Measurements from ENCODE around the gene FAR2. TPM values are rescaled to one million over a fixed set of nuclear protein-coding genes. Genes with fewer than 3 reads are reported as not detected.

The FAR2 gene
- total and polyA plus RNA-seq, 4 donors: 1.9 to 12.2 (median 9.9) TPM

- intact Hi-C loops (cut with DNase I): no loop called here
- H3K27ac ChIP-seq (ENCODE audit: low read depth in 1 of 2, low read length in 2 of 2): no peak overlapping the region
- H3K4me1 ChIP-seq (ENCODE audit: control insufficient read depth in 1 of 2, insufficient read depth in 2 of 2, low read length in 2 of 2): no peaks in the 10 kb centered on the region
- ATAC-seq (ENCODE audit: low FRiP score): no peak
- H3K36me3 ChIP-seq (ENCODE audit: control insufficient read depth in 1 of 2, insufficient read depth in 2 of 2, low read length in 1 of 2): no peaks in the 10 kb centered on the region
- H3K4me3 ChIP-seq (ENCODE audit: low read length in 2 of 2): no peak overlapping the region
- no peaks in the 10 kb centered on the region for H3K27me3 ChIP-seq (ENCODE audit: control insufficient read depth in 1 of 2, insufficient read depth in 2 of 2, low read length in 1 of 2)
- WGBS, 2 donors: 88 to 91% methylated on average over 1 of the region's 1 CpG
- H3K9me3 ChIP-seq (ENCODE audit: control insufficient read depth, low read length): no peaks in the 10 kb centered on the region
- no peak for DNase-seq
These were observed 73.1 kb downstream of the FAR2 start for GRCh38 chr12:29222200-29222599.

- no peak for DNase-seq
- no peaks in the 10 kb centered on the region for H3K36me3 ChIP-seq (ENCODE audit: control insufficient read depth in 1 of 2, insufficient read depth in 2 of 2, low read length in 1 of 2)
- H3K4me3 ChIP-seq (ENCODE audit: low read length in 2 of 2): no peak overlapping the region
- no peaks in the 10 kb centered on the region for H3K27me3 ChIP-seq (ENCODE audit: control insufficient read depth in 1 of 2, insufficient read depth in 2 of 2, low read length in 1 of 2)
- ATAC-seq (ENCODE audit: low FRiP score): no peak
- no peaks in the 10 kb centered on the region for H3K4me1 ChIP-seq (ENCODE audit: control insufficient read depth in 1 of 2, insufficient read depth in 2 of 2, low read length in 2 of 2)
- intact Hi-C loops (cut with DNase I): no loop called here
- H3K9me3 ChIP-seq (ENCODE audit: control insufficient read depth, low read length): no peaks in the 10 kb centered on the region
- no peak overlapping the region for H3K27ac ChIP-seq (ENCODE audit: low read depth in 1 of 2, low read length in 2 of 2)
- 88 to 89% methylated on average over 2 of the region's 2 CpGs for WGBS, 2 donors
These were observed 74.3 kb downstream of the FAR2 start for GRCh38 chr12:29223426-29223825.

- DNase-seq (no peak), ATAC-seq (ENCODE audit: low FRiP score) (no peak)
- no peaks in the 10 kb centered on the region for H3K27me3 ChIP-seq (ENCODE audit: control insufficient read depth in 1 of 2, insufficient read depth in 2 of 2, low read length in 1 of 2)
- no peak overlapping the region for H3K27ac ChIP-seq (ENCODE audit: low read depth in 1 of 2, low read length in 2 of 2)
- intact Hi-C loops (cut with DNase I): no loop called here
- no peaks in the 10 kb centered on the region for H3K4me1 ChIP-seq (ENCODE audit: control insufficient read depth in 1 of 2, insufficient read depth in 2 of 2, low read length in 2 of 2)
- H3K4me3 ChIP-seq (ENCODE audit: low read length in 2 of 2): no peak overlapping the region
- H3K36me3 ChIP-seq (ENCODE audit: control insufficient read depth in 1 of 2, insufficient read depth in 2 of 2, low read length in 1 of 2): no peaks in the 10 kb centered on the region
- no peaks in the 10 kb centered on the region for H3K9me3 ChIP-seq (ENCODE audit: control insufficient read depth, low read length)
- 28 to 39% methylated on average over 2 of the region's 2 CpGs for WGBS, 2 donors
These were observed 75.0 kb downstream of the FAR2 start for GRCh38 chr12:29223956-29224543.

GRCh38 chr12:29224572-29224971 is 75.5 kb downstream of the FAR2 start:
- Histone ChIP-seq H3K4me3 (ENCODE audit: low read length in 2 of 2) (no peak overlapping the region), H3K27me3 (ENCODE audit: control insufficient read depth in 1 of 2, insufficient read depth in 2 of 2, low read length in 1 of 2) (no peaks in the 10 kb centered on the region), H3K9me3 (ENCODE audit: control insufficient read depth, low read length) (no peaks in the 10 kb centered on the region), H3K36me3 (ENCODE audit: control insufficient read depth in 1 of 2, insufficient read depth in 2 of 2, low read length in 1 of 2) (no peaks in the 10 kb centered on the region), H3K27ac (ENCODE audit: low read depth in 1 of 2, low read length in 2 of 2) (no peak overlapping the region), H3K4me1 (ENCODE audit: control insufficient read depth in 1 of 2, insufficient read depth in 2 of 2, low read length in 2 of 2) (no peaks in the 10 kb centered on the region)
- intact Hi-C loops (cut with DNase I): no loop called here
- DNase-seq (no peak), ATAC-seq (ENCODE audit: low FRiP score) (no peak)
- 37 to 57% methylated on average over 4 of the region's 4 CpGs for WGBS, 2 donors

GRCh38 chr12:29225834-29226233 is 76.8 kb downstream of the FAR2 start:
- H3K4me3 ChIP-seq (ENCODE audit: low read length in 2 of 2): no peak overlapping the region
- no peaks in the 10 kb centered on the region for H3K27me3 ChIP-seq (ENCODE audit: control insufficient read depth in 1 of 2, insufficient read depth in 2 of 2, low read length in 1 of 2)
- ATAC-seq (ENCODE audit: low FRiP score) (no peak), DNase-seq (no peak)
- H3K36me3 ChIP-seq (ENCODE audit: control insufficient read depth in 1 of 2, insufficient read depth in 2 of 2, low read length in 1 of 2): no peaks in the 10 kb centered on the region
- no peaks in the 10 kb centered on the region for H3K9me3 ChIP-seq (ENCODE audit: control insufficient read depth, low read length)
- no peaks in the 10 kb centered on the region for H3K4me1 ChIP-seq (ENCODE audit: control insufficient read depth in 1 of 2, insufficient read depth in 2 of 2, low read length in 2 of 2)
- 57 to 67% methylated on average over 2 of the region's 2 CpGs for WGBS, 2 donors
- H3K27ac ChIP-seq (ENCODE audit: low read depth in 1 of 2, low read length in 2 of 2): no peak overlapping the region
- intact Hi-C loops (cut with DNase I): no loop called here

GRCh38 chr12:29226616-29227015 is 77.5 kb downstream of the FAR2 start:
- no peak for ATAC-seq (ENCODE audit: low FRiP score)
- no peaks in the 10 kb centered on the region for H3K27me3 ChIP-seq (ENCODE audit: control insufficient read depth in 1 of 2, insufficient read depth in 2 of 2, low read length in 1 of 2)

GRCh38 chr12:29228474-29229157 is 79.5 kb downstream of the FAR2 start:
- H3K4me1 ChIP-seq (ENCODE audit: control insufficient read depth in 1 of 2, insufficient read depth in 2 of 2, low read length in 2 of 2): no peaks in the 10 kb centered on the region
- H3K27ac ChIP-seq (ENCODE audit: low read depth in 1 of 2, low read length in 2 of 2): no peak overlapping the region
- no peaks in the 10 kb centered on the region for H3K9me3 ChIP-seq (ENCODE audit: control insufficient read depth, low read length)
- 32 to 46% methylated on average over 9 of the region's 9 CpGs for WGBS, 2 donors
- ATAC-seq (ENCODE audit: low FRiP score) (no peak), DNase-seq (no peak)
- H3K36me3 ChIP-seq (ENCODE audit: control insufficient read depth in 1 of 2, insufficient read depth in 2 of 2, low read length in 1 of 2): no peaks in the 10 kb centered on the region
- no peaks in the 10 kb centered on the region for H3K27me3 ChIP-seq (ENCODE audit: control insufficient read depth in 1 of 2, insufficient read depth in 2 of 2, low read length in 1 of 2)
- intact Hi-C loops (cut with DNase I): no loop called here
- no peak overlapping the region for H3K4me3 ChIP-seq (ENCODE audit: low read length in 2 of 2)

More at GRCh38 chr12:29226616-29227015, 77.5 kb downstream of the FAR2 start:
- intact Hi-C loops (cut with DNase I): no loop called here
- Histone ChIP-seq H3K4me3 (ENCODE audit: low read length in 2 of 2) (no peak overlapping the region), H3K36me3 (ENCODE audit: control insufficient read depth in 1 of 2, insufficient read depth in 2 of 2, low read length in 1 of 2) (no peaks in the 10 kb centered on the region), H3K9me3 (ENCODE audit: control insufficient read depth, low read length) (no peaks in the 10 kb centered on the region), H3K4me1 (ENCODE audit: control insufficient read depth in 1 of 2, insufficient read depth in 2 of 2, low read length in 2 of 2) (no peaks in the 10 kb centered on the region), H3K27ac (ENCODE audit: low read depth in 1 of 2, low read length in 2 of 2) (no peak overlapping the region)
- DNase-seq: no peak

- Histone ChIP-seq H3K4me1 (ENCODE audit: control insufficient read depth in 1 of 2, insufficient read depth in 2 of 2, low read length in 2 of 2) (no peaks in the 10 kb centered on the region), H3K27me3 (ENCODE audit: control insufficient read depth in 1 of 2, insufficient read depth in 2 of 2, low read length in 1 of 2) (no peaks in the 10 kb centered on the region), H3K4me3 (ENCODE audit: low read length in 2 of 2) (no peak overlapping the region), H3K27ac (ENCODE audit: low read depth in 1 of 2, low read length in 2 of 2) (no peak overlapping the region), H3K36me3 (ENCODE audit: control insufficient read depth in 1 of 2, insufficient read depth in 2 of 2, low read length in 1 of 2) (no peaks in the 10 kb centered on the region), H3K9me3 (ENCODE audit: control insufficient read depth, low read length) (no peaks in the 10 kb centered on the region)
- no peak for DNase-seq
- WGBS, 2 donors: 78 to 85% methylated on average over 2 of the region's 2 CpGs
- intact Hi-C loops (cut with DNase I): no loop called here
- ATAC-seq (ENCODE audit: low FRiP score): no peak
These were observed 80.1 kb downstream of the FAR2 start for GRCh38 chr12:29229158-29229505.

- H3K4me1 ChIP-seq (ENCODE audit: control insufficient read depth in 1 of 2, insufficient read depth in 2 of 2, low read length in 2 of 2): no peaks in the 10 kb centered on the region
- no peaks in the 10 kb centered on the region for H3K9me3 ChIP-seq (ENCODE audit: control insufficient read depth, low read length)
- 70 to 81% methylated on average over 3 of the region's 3 CpGs for WGBS, 2 donors
- no peak for DNase-seq
- no peaks in the 10 kb centered on the region for H3K36me3 ChIP-seq (ENCODE audit: control insufficient read depth in 1 of 2, insufficient read depth in 2 of 2, low read length in 1 of 2)
- ATAC-seq (ENCODE audit: low FRiP score): no peak
- H3K27me3 ChIP-seq (ENCODE audit: control insufficient read depth in 1 of 2, insufficient read depth in 2 of 2, low read length in 1 of 2): no peaks in the 10 kb centered on the region
- H3K4me3 ChIP-seq (ENCODE audit: low read length in 2 of 2): no peak overlapping the region
- intact Hi-C loops (cut with DNase I): no loop called here
- no peak overlapping the region for H3K27ac ChIP-seq (ENCODE audit: low read depth in 1 of 2, low read length in 2 of 2)
These were observed 80.9 kb downstream of the FAR2 start for GRCh38 chr12:29229937-29230336.
